GM19240 (cell line): ENCODE data around the gene STX7.
A peak's percentile ranks its signal among the peaks of the same experiment; 100 is the strongest.

ENCODE experiments used
- DNase-seq: peaks from one replicate; pipeline ENCODE4 v3.0.0; 2011; ENCODE audit warnings: low spot score; ENCODE audit not compliant: insufficient read length

STX7 gene

DNA sequence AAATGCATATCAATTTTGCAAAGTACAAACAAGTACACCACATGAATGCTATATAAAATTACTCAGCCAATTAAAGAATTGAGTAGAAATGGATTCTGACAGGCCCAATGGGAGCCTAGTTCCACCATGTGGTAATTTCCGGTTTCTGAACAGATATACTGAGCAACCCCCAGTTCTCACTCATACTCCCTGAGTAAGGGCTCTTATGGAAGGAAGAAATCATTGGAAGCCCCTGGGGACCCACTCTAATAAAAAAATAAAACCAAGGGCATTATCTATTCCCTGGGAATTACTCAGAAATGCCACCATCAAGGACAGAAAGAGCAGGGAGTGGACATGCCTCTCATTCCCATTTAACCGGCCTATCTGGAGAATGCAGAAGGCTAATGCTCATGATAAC lies 34.6 kb downstream of the STX7 start:
- no peak for DNase-seq

DNA sequence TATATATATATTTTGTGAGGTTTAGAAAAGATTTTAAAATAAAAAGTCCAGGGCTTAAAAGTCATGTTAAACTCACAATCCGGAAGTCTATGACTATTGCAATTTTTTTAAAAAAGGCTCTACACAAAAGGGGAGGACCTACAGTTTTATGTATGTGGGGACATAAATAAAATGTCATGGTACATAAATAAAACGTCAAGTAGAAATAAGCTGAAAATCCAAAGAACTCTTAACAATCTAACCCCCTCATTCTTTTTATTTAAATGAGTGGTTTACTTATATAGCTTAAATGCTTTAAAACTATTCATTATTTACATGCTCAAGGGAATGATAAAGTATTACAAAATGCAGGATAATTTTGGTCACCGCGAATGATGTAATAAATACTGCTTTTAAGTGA lies 36.2 kb downstream of the STX7 start:
- DNase-seq: no peak

DNA sequence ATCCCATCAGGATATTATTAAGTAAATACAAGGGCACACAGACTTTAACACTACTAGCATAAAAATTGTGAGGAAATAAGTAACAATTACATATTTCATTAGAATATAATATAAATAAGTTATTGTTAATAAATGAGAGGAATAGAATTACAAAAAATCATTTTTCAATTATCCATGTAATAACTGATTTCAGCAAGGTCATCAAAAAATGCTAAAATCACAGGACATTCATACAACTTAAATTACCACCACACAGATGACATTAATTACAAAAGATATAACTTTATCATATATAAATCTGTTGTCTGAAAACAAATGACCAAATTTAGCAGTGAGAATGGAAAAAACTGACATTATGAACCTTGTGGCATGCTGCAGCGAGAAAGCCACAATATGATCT lies 37.0 kb downstream of the STX7 start:
- DNase-seq: no peak

DNA sequence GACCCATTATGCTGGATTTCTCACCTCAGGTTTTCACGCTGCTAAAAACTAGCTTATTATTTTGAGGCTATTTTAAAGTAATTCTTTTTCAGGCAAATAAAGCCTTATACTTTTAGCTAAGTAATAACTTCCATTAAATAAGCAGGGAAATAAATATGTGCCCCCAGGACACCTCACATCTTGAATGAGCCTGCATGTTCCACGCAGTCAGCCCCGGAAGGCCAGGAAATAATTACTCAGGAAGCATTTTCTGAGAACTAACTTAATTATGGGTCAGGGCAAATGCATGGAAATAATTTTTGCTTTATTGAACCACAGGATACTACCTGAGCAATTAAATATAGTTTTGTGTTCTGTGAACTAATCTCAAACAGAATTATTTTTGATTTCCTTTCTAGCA lies 41.1 kb downstream of the STX7 start:
- no peak for DNase-seq

DNA sequence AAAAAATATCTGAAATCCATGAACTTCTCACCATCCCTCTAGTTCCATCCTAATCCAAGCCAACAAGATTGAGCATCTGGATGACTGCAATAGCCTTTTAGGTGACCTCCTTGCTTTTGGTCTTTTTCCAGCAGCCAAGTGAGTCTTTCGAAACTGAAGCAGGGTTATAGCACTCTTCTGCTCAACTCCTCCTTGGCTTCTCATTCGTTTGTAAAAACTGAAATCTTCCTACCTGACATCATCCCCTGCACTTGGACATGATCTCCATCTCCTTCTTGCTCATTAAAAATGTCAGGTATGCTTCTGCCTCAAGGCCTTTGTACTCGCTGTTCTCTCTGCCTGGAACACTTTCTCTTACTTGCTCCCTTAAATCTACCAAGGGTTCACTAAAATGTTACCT lies 46.0 kb downstream of the STX7 start:
- no peak for DNase-seq

DNA sequence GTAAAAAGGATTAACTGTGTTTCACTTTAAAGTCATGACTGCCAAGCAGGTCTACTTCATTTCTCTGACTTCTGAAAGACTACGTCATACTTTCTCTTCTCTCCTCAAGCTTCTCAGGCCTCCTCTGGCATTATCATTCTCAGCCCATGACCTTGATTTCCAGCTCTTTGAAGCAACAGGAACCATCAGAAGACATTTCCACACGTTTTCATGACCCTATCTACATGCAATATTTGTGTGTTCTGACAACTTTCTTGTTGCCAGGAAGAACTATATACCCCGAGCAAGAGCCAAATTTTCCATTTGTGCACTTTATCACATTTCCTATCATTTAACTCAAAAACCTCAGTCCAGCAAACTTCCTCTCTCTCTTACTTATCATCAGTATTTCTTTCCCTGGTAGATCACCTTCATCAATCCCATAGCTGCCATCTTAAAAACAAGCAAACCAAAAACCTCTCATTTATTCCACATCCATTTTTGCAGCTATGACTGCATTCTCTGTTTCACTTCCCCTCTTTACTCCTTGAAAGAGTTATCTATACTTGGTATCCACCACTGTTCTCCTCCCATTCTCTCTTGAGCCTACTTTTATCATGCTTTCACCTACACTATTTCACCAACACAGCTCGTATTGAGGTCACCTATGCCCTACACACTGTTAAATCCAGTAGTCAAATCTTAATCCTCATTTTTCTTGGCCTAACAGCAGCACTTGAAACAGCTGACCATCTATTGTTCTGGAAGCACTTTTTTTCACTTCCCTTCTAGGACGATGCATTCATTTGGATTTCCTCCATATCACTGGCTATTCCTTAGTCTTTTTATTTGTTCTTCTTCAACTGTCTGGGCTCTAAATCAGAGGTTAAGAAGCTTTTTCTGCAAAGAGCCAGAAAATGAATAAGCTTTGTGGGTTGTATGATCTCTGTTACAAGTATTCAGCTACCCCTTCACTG lies 47.1 kb downstream of the STX7 start:
- no peak for DNase-seq

DNA sequence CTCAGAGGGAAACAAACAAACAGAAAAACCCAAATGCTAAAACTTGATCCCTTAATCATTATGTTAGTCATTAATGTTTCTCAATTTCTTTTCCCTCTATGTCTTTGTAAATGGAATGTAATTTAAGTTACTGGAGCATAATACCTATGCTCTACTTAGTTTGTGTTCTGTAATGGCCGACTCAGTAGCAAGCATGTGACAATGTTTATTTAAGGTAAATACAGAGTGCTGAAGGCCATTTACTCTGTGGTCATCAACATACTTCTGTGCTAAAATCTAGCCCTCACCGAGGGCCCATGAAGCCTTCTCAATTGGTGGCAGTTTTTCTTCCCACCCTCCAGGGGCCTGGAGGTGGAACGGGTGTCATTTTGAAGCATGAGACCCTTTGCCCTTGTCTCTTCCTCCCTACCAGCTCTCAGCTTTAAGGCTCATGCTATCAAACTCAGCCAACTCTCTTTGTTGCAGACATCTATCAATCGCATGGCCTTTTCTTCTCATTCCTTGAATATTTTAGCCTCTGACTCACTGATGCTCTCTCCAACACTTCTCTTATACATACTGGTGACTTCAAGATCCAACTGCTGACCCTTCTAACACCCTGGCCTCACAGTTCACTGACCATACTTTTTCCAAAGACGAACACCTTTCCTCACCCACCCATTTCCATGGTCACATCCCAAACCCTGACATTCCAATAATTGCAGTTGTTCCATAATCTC lies 48.2 kb downstream of the STX7 start:
- DNase-seq: no peak

DNA sequence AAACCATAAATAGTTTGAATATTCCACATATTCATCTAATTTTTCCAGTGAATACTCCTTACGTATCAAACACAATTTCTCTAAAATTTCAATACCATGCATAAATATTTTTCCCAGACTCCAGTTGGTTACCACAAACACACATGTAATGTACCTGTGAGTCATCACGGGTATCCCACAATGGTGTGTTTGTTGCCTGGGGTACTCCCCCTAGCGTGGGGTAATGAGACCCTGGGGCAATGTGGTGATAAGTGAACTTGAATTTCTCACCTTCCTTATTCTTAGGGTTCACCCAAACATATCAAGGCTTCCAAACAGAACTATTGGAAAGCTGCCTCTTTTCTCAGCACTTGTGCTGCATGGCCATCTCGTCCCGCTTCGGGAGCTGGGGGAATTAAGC lies 51.0 kb downstream of the STX7 start:
- no peak for DNase-seq

DNA sequence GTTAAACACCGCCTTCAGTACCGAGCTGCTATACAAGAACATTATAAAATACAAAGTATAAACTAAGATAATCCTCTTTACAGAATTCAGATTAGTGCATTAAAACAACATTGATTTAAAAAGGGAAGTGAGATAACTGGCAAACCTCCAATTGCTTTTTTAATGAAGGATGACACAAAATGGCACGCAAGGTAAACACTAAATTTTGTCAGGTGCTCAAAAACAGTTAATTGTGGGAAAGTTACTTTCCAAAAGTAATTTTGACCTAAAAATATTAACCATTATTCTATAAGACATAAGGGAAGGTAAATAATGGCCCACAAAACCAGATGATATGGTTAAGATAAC lies 53.3 kb downstream of the STX7 start:
- DNase-seq: no peak

DNA sequence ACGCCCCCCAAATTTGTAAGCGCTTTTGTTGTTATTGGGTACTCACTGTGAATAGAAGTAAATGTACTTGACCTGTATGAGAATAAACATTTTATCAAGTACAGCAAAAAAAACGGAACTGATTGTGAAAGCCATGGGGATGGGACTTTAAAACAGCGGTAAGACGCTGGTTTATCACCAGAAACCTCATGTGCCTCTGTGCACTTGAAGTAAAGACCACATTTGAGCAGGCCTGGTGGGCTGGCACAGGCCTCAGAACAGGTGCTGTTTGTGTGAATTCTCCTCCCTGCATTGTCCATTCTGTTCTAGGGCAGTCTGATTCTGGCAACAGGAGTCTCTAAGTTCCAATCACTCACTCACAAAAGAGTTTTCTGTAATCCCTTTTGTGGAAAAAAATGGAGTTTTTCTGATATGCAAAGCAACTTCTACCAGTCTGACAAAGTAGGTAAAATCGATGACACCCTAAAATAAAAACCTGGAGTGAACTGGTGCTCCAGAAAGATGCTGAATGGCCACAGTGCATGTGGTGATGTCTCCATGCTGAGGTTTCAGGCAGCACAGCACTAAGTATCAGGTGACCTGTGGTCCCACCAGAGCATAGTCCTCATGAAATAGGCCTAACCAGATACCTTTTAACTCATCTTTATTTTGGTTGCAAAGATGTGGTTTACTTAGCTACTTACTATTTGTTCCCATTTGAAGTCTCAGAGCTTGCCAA lies 53.9 kb downstream of the STX7 start:
- no peak for DNase-seq

DNA sequence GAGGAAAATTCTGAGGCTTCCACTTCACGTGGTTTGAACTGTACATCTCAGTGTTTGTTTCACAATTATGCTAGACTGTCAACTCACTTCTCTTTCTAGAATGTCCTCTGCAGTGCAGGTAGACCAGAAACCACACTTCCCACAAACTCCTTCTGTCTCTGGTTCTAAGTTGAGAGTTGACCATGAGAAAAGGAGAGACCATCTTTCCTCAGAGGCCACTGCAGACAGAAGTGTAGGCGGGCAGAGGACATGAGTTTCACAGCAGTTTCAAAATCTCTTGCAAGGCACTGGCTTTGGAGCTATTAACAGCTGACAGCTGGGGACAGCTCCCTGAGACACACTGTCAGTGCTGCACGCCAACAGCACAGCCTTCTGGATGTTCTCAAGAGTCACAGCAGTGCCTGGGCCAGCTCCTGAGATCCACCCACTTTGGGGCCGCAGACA lies 56.2 kb downstream of the STX7 start:
- DNase-seq: peak; percentile 23

DNA sequence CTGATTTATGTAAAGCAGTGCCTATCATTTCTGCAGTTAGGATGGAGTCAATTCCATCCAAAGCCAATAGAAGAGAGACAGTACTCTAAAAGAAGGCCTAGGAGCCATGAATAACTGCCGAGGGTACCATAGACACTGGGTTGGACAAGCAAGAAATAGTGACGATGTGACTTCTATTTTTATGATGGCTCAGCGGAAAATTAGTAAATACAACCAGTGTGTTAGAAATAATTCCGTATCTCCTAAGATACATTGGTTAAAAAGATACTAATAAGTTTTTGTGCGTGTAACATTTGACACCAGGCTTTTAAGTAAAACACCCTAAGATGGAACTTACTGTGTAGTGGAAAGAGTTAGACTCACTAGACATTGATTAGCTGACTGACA lies 66.1 kb downstream of the STX7 start:
- no peak for DNase-seq

DNA sequence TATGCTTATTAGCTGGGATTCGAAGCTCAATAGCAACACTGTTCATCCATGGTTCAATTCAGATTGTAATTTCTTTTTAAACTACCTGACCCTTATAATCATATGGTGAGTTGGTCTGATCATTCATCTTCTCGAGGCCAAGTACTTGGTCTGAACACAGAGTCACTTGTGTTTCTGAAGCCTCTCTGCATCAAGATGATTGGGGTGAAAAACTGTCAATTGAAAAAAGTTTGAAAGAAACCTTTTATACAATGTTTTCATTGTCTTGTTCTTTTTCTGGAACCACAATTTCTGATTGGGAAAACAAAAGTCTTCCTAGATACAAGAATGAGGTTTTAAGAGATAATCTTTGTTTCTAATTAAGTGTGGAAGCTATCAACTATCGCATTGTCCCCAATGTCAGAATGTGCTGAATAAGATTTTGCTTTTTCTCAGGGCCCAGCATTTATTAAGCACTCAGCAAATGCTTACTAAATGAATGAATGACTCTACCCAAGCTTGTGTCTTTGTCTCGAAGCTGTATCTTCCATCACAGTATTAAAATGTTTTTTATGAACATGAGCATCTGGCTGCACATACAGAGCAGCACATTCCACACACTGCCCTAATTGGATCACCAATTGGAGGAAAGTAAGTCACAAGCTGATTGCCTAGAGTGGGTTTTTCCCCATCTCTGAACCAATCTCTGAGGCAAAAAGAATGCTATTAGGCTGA lies 66.6 kb downstream of the STX7 start:
- DNase-seq: no peak

DNA sequence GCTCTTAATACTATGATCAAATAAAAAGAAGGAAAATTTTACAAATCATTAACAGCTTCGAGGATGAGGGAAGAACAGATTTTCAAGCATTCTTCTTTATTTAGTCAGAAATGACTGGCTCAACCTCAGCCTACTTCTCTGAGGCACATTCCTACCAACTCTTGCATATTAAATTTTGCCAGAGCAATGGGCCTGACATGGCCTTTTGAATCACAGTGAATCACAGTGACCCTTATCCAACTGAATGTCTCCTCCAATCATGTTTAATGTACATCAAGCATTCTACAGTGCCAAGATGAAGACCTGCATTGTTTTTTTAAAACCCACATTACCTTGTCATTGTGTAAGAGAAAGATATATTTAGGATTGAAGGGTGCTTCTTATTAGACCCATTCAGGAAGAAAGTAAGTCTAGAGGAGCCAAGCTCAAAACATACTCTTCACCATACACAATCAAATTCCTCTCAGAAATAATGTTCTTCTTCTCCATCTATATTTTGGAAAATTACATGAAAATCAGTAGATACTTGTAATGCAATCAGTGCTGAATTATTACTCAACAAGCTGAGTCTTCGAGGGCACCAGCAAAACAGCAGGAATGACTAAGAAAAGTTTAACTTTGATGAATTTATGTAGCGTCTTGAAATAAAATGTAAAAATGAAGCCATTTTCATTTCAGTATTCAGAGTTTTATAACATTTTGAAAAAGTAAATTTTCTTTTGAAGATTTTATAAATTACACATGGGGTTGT lies 67.5 kb downstream of the STX7 start:
- no peak for DNase-seq

DNA sequence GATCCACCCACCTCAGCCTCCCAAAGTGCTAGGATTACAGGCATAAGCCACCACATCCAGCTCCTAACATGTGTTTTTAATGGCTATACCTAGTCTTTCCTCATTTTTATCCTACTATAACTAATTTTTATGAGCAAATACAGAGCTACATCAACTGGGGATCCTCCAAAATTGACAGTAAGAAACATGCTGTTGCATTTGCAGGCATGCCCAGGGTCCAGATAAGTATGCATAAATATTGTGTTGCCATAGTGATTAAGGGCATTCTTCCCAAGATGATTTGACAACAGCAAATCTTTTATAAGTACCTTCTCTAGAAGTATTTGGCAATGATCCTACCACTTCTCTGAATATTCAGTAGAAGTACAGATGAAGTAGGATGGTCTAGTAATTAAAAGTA lies 69.7 kb downstream of the STX7 start:
- DNase-seq: no peak

DNA sequence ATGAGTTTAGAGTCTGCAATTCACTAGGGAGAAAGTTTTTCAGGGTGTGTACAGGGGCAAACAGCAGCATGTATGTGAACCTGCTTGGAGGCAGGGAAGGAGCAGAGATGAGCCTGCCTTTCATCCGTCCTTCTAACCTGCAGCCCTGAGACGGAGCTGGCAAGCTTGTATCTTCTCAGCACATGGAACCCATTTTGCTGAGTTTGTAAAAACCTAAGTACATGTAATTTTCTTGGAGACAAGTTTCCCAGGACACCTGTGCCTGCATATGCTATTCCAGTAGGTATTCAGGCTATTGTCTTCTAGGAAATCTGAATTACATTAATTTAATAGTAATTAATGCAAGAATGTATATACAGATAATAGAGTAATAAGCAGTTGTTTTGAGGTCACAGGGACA lies 82.8 kb downstream of the STX7 start:
- DNase-seq: no peak

DNA sequence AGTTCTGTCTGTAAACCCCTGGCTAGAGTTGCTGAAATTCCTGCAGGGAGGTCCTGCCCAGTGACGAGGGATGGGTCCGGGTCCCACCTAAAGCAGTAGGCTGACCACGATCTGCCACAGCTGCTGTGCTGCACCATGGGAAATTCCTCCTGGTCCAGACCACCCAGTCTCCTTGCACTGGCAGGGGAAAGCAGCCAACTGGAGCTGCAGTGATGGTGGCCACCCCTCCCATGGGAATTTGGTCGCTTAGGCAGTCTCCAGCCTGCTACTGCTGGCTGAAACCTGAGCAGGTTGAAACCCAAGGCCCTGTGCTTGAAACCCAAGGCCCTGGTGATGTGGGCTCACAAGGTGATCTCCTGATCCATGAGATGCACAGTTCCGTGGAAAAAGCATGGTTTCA lies 87.7 kb downstream of the STX7 start:
- no peak for DNase-seq

DNA sequence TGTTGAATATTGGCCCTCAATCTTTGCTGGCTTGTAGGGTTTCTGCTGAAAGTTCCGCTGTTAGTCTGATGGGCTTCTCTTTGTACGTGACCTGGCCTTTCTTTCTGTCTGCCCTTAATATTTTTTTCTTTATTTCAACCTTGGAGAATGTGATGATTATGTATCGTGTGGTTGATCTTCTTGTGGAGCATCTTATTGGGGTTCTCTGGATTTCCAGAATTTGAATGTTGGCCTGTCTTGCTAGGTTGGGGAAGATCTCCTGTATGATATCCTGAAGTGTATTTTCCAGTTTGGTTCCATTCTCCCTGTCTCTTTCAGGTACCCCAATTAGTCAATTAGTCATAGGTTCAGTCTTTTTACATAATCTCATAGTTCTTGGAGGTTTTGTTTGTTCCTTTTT lies 89.1 kb downstream of the STX7 start:
- DNase-seq: no peak

DNA sequence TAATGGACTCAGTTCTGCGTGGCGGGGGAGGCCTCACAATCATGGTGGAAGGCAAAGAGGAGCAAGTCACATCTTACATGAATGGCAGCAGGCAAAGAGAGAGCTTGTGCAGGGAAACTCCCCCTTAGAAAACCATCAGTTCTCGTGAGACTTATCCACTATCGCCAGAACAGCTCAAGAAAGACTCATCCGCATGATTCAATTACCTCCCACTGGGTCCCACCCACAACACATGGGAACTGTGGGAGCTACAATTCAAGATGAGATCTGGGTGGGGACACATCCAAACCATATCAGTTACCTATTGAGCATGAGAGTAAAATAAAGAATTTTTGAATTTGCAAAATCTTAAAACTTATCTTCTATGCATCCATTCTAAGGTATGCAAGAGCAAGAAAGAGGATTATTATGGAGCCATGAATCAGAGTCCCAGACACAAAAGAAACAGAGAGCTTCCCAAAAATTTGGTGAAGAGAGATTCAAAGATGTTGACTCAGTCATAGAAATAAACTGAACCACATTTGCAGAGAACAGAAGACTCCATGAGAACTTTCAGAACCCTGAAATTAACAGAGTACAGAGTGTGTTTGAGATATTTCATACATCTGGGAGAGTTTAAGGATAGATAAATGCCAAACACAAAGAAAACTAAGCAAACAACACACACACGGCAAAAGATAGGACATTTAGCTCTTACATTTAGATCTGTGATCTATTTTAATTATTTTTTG lies 94.5 kb downstream of the STX7 start:
- no peak for DNase-seq

DNA sequence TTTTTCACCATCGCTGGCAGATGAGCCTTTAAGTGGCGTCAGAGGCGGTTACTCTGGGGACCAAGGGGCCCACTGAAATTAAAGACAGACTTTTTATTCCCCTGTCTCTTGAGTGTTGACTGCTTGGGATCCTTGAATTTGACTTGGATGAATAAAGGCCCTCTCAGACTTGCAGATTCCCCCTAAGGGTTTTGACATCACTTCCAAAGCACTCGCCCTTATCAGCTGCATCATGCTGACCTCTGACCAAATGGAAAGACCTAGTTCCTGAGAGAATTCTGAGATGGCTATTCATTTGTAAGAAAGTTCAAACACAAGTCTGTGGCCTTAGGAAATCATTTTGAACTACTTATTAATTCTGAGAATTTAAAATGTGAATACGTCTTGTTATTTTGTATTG lies 98.2 kb downstream of the STX7 start:
- DNase-seq: no peak
